Measurements from ENCODE around the gene FN3KRP.

Gene FN3KRP

GRCh38 chr17:82687871-82688270 is 28.6 kb upstream of the FN3KRP start:
- DNase-seq (ENCODE audit: low spot score), result no peak

GRCh38 chr17:82689077-82689476 is 27.4 kb upstream of the FN3KRP start:
- DNase-seq (ENCODE audit: low spot score), result peak; percentile 41

- DNase-seq (ENCODE audit: low spot score), result peak; percentile 54
These were observed 25.6 kb upstream of the FN3KRP start for GRCh38 chr17:82690786-82691489.

- DNase-seq (ENCODE audit: low spot score), result peak; percentile 31
These were observed 24.8 kb upstream of the FN3KRP start for GRCh38 chr17:82691714-82692113.

- peak; percentile 41 for DNase-seq (ENCODE audit: low spot score)
These were observed 24.2 kb upstream of the FN3KRP start for GRCh38 chr17:82692268-82692667.

- DNase-seq (ENCODE audit: low spot score), result peak; percentile 26
These were observed 23.2 kb upstream of the FN3KRP start for GRCh38 chr17:82693168-82693867.

DNA sequence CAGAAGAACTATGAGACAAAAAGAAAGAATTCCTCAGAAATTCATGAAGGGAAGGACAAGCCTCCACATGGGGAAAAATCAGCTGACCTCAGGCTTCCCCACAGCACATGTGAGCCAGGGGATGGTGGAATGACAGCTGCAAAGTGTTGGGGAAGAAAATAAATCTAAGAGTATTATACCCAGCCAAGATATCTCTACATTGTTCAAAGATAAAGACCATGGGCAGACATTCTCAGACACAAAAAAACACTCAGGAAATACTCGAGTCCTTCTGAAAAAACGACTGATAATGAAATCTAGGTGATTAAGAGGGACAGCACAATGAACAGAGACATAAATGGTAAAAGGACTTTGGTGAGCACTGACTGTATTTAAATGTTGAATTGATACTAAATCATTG is 21.9 kb upstream of the FN3KRP start:
- no peak for DNase-seq (ENCODE audit: low spot score)

DNA sequence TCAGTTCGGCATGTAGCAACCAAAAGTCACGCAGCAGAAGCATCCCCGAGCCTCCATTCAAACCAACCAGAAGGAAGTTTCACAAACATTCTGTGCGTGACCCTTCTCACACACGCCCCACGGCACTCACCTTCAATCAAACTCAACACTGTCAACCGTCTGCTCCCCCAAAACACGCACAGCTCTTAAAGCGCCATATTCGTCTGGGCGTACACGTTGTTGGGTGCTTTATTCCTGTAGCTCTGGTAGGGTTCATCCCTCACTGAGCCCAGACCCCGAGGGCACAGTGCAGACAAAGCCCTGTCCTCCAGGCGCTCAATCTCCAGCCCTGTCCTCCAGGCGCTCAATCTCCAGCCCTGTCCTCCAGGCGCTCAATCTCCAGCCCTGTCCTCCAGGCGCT is 20.2 kb upstream of the FN3KRP start:
- peak; percentile 9 for DNase-seq (ENCODE audit: low spot score)

- DNase-seq (ENCODE audit: low spot score), result peak; percentile 65
These were observed 19.3 kb upstream of the FN3KRP start for GRCh38 chr17:82696916-82697807.

GRCh38 chr17:82697808-82698064 is 18.8 kb upstream of the FN3KRP start:
- no peak for DNase-seq (ENCODE audit: low spot score)

- peak; percentile 100 for DNase-seq (ENCODE audit: low spot score)
These were observed 18.2 kb upstream of the FN3KRP start, which contains the start of gene RAB40B for GRCh38 chr17:82698065-82698973. Gene RAB40B (minus strand): TSS chr17:82698698. CDS start chr17:82698596, 102 bp downstream.

DNA sequence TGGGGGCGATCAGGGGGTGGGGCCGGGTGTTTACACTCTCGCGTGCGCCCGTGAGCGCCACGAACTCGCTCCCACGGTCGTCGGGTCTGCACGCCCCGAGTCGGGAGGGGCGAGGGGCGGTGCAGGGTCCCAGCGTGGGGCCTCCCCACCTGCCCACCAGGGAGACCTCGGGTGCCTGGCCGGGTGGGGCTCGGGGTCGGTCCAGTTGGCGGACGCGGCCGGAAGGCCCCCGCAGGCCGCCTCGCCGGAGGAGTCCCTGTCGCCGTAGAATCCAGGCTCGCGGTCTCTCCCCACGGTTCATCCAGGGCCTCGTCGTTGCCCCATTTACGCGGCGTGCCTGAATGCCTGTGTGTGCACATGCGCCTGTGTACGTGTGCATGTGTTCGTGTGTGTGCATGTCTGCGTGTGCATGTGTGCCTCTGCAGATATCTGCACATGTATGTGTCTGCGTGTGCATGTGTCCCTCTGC is 17.5 kb upstream of the FN3KRP start:
- no peak for DNase-seq (ENCODE audit: low spot score)

DNA sequence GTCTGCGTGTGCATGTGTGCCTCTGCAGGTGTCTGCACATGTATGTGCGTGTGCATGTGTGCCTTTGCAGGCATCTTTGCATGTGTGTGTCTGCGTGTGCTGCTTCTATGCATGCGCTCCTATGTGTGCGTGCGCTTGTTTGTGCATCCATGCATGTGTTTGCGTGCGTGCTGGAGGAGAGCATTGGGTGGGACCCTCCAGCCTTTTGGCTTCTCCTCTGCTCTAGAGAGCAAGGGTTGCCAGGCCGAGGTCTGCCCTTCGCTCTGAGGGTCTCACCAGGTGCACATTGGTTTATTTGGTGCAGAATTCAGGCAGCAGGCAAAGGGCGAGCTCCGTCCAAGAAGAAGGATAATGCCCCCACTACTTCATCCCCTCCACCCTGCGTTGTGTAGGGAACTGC is 17.0 kb upstream of the FN3KRP start:
- DNase-seq (ENCODE audit: low spot score), result peak; percentile 35

DNA sequence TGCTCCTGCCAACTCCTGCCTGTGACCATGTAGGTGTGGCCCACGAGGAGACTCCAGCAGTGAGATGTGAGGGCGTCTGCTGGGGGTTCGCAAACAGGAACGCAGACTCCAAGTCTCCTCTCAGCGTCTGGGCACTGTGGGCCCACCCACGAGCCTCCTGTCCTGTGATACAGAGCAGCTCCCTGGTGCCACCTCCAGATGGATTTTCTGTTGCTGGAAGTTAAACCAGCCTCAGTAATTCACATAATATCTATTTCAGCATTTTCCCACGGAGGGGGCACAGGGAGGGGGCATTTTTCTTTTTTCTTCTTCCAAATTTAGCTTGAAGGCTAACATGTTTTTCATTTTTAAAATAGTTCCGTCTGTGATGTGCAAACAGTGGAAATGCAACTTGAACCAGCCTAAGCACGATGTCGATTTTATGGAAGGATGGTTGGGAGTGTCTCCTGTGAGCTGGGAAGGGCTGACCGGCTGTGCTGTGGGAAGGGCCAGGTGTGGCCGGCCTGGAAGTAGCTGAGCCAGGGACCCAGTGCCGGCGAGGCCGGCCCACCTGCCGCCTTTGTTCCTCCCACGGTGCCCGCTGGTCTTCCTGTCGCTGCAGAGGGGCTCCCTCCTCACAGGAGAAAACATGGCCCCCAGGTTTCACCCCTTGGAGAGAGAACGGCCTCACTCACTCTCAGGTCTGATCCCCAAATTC is 14.1 kb upstream of the FN3KRP start:
- DNase-seq (ENCODE audit: low spot score), result peak; percentile 37

- no peak for DNase-seq (ENCODE audit: low spot score)
These were observed 13.3 kb upstream of the FN3KRP start for GRCh38 chr17:82703036-82703745.

GRCh38 chr17:82703935-82704865 is 12.3 kb upstream of the FN3KRP start:
- DNase-seq (ENCODE audit: low spot score), result no peak

DNA sequence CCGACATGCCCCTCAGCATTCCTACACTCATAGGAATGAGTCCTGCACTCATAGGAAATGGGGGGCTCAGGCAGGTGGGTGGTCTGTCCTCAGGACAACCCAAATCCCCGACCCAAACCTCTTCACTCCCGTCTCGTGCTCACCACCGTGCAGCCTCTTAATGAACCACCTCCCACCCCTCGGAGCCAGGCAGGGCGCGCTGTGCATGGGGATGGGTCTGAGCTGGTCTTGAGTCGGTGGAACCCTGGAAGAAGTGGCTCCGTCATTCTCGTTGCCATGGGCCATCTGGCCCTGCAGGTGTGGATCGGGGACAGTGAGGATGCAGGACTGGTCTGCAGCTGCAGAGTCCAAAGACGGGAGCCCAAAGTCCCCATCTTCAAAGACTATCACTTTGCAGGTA is 11.6 kb upstream of the FN3KRP start:
- DNase-seq (ENCODE audit: low spot score), result no peak

- no peak for DNase-seq (ENCODE audit: low spot score)
These were observed 10.8 kb upstream of the FN3KRP start for GRCh38 chr17:82705756-82706155.

GRCh38 chr17:82709024-82709675 is 7.4 kb upstream of the FN3KRP start:
- DNase-seq (ENCODE audit: low spot score), result no peak

All from D341Med (cell line).